Smooth muscle cell of the brain vasculature (primary cell): ENCODE measurements around the gene TMEM88.
"Not testable (repeated sequence)": the region's sequence is repeated elsewhere in the genome, so short reads cannot be mapped to it uniquely, and the experiment has no call there.

Experiments used
- DNase-seq: peaks from one replicate; pipeline ENCODE4 v3.0.0-alpha.2; 2012; ENCODE audit warnings: low read depth, low spot score

The TMEM88 gene

DNA sequence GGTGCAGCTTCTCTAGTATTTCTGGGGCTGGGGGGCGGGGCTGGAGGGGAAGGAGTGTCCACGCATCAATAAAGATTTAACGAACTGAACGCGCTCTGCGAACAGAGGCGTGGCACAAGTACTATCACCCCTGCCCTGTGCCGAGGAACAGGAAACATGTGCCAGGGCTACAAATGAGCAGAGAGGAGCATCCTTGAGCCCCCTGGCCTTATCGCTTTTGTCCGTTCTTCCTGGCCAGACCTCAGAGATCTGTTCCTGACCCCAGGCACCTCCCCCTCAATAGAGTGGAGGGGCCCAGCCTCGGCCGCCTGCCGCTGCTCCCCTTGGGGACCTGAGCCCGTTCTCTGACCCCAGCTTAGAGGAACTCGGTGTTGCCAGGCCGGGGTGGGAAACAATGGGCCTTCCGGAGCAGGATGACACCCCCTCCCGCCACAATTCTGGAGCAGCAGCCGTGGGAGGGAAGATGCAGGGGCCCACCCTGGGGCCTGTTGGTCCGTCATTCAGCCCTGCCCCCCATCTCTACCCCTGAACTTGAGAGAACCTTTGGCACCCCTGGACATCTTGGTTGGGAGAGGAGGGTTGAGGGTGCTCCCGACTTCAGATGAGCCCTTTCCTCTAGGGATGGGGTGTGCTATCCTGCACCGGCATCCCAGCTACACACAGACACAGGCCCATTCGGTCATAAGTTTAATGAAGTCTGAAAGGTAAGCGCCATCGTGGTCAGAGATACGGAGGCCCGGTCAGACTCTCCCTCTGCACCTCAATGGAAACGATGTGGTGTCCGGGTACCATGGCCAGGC, 1.3 kb downstream of the TMEM88 start:
- no peak for DNase-seq

DNA sequence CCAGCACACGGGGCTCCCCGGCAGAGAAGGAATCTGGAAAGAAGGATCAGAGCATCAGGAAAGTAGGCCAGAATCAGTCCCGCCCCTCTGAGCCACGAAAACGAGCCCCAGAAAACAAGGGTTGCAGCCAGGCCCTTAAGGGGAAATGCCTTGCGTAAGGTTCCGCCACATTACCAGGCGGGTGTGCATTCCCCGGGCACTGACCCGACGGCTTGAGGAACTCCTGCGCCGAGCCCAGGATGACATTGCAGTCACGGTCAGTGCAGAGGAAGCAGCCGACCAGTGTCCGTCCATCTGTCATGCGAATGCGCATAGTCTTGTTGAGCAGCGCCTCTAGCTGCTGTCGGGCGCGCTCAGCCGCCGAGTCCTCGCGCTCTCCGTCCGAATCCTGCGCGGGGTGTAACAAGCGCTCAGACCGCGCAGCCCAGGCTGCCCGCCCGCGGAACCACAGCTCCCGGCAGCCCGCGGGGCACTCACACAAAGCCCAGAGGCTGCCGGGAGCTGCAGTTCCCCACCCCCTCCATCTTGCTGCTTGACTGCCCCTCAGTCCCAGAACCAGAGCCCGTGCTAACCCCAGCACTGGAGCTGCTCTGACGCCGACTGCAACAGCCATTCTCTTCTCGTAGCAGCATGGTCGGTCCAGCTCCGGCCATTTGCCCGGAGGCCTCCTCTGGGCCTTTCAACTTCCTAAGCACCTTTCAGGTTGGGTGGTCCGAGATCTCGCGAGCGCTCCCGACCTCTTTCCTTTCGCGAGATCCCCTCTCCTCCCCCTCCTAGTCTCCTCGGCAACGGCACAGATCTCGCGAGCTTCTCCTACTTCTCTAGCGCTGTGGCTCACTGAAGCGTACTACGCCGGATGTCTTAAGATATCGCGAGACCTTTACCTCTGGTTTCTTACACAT, 2.2 kb downstream of the TMEM88 start, which contains the start of gene NAA38:
Gene NAA38 (minus strand): TSS at position 749 of the 902 bp plus-strand sequence. CDS start 96 bp downstream, at position 653.
- peak; percentile 97 for DNase-seq

DNA sequence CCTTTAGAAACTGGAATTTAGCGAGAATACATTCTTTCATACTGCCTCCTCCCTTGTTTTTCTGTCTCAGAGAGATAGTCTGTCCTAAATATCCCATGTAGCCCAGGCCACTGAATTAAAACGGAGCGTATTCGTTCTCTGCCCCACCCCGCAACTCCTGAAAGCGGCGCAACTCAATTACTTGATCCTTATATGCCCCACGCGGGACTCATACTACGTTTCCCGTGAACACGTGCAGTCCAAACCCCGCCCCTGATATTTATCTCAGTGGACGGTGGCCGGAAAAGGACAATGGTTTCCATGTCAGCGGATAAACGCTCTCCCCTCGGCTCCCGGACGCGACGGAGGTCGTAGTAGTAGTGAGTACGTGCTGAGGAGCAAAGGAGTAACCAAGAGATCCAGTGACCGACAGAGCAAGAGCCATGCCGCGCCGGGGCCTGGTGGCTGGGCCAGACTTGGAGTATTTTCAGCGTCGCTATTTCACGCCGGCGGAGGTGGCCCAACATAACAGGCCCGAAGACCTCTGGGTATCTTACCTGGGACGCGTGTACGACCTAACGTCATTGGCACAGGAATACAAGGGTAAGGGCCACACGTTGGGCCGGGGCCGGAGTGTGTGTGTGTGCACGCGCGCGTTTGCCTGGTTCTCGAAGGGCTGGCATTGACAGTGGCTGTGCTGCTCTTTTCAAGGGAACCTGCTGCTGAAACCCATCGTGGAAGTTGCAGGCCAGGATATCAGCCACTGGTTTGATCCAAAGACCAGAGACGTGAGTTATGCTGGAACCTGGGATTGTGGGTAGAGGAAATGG, 3.1 kb downstream of the TMEM88 start, which contains the start of gene CYB5D1:
Gene CYB5D1 (plus strand): TSS at position 291 of the 809 bp plus-strand sequence. CDS start 132 bp downstream, at position 423.
- no peak for DNase-seq

DNA sequence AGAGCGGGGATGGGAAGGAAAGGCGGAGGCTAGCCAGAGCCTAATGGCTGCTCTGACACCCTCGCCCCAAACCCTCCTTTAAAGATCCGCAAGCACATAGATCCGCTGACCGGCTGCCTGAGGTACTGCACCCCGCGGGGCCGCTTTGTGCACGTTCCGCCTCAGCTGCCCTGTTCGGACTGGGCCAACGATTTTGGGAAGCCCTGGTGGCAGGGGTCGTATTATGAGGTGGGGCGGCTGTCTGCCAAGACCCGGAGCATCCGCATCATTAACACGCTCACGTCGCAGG, 3.6 kb downstream of the TMEM88 start:
- DNase-seq: no peak

DNA sequence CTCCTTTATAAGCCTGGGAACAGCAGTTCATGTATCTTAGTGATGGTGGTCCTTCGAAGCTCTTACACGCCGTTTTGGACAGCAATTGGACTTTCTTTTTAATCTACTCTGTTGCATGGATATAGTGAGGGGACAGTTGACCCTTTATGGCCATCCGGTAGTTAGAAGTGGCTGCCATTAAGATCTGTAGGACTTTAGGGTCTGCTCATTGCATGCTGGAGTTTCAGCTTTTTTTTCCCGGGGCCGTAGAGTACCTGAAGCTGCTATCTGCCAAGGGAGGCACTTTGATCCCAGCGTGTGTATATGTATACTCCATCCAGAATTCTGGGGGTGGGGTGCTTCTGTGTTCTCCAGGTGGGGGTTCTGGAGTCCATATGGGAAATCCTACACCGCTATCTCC, 4.2 kb downstream of the TMEM88 start:
- DNase-seq: no peak

DNA sequence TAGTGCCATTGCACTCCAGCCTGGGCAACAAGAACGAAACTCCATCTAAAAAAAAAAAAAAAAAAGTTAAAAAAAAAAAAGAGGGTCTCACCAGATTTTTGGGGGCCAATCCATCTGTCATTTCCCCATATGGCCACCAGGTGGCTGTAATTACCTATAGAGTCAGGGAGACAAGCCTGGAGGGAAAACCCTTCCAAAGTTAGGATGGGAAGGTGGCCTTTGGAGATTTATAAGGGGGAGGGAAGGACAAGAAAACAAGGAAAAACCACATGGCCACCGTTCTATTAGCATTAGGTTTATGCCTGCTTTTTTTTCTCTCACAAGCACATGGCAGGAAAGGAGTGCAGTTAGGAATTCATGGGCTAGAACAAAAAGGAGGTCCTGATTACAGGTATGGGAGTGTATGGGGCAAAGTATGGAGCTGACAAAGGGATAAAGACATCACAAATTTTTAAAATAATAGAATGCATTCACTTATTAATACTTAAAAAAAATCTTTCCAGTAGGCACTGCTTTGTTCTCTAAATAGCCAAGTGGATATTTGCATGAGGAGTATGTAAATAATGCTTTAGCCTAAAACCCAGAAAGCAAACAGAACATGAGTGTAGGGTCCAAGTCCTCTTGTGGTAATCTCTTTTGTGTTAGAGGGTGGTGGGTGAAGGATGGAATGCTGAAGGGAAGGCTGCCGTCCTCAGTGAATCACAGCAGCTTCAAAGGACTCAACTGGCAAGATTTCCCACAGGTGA, 8.0 kb downstream of the TMEM88 start:
- DNase-seq: no peak

DNA sequence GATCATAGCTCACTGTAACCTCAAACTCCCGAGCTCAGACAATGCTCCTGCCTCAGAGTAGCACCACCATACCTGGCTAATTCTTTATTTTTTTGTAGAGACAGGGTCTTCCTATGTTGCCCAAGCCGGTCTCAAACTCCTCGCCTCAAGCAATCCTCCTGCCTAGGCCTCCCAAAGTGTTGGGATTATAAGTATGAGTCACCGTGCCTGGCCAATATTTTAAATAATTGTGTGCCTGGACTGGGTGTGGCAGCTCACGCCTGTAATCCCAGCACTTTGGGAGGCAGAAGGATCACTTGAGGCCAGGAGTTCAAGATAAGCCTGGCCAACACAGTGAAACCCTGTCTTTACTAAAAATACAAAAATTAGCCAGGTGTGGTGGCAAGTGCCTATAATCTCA, 9.5 kb downstream of the TMEM88 start:
- not testable (repeated sequence) for DNase-seq

DNA sequence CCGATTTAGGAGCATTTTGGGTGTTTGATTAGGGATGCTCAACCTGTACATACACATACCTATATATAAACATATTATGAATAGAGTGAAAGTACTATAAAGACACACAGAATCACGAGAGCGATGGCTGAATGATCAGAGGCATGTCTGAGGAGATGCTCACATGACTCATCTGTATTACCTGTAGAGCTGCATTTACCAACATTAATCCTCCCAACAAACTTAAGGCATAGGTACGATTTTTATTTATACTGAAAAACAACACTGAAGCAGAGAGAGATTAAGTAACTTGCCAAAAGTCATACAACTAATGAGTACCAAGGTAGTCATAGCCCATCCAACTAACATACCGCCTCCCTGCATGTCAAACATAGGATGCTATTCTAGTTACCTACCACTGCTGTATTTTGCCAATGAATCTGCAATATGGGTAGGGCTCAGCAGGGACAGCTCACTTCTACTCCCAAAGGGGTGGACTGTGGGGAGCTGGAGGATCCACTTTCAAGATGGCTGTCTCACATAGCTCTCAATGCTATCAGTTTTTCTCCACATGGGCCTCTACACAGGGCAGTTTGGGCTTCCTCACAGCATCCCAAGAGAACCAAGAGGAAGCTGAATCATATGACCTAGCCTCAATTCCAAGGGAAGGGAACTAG, 10.3 kb downstream of the TMEM88 start:
- DNase-seq: no peak

DNA sequence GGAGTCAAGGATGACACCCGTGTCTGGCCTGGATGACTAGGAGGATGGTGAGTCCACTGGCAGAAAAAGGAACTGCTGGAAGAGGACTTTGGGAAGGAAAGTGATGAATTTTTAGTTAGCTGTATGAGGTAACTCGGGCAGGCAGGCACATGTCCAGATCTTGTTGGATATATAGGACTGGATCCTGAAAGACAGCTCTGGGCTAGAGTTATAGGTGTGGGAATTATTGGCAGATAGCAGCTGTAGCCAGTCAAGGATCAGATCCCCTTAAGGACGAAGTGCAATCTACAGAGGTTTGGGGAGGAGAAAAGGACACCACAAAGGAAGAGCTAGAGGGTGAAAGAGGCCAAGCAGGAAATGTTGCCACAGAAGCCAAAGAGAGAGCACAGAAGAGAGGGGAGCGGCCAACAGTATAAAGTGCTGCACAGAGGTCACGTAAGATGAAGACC, 13.0 kb downstream of the TMEM88 start:
- DNase-seq: no peak

DNA sequence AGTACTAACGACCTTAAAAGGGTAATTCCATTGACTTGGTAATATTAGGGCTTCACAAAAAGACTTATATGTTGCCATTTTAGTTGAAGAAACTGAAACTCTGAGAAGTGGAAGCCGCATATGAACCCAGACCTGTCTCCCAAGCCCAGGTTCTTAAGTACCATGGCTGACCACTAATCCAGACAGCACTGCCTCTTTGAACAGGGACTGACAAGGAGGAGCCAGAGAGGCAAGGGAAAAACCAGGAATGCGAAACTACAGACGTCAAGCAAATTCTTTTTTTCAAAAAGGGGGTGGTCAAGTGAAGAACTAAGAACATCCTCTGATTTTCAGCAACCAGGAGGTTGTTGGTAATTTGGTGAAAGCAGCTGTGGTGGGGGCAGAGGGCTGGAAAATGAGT, 18.2 kb downstream of the TMEM88 start:
- no peak for DNase-seq

DNA sequence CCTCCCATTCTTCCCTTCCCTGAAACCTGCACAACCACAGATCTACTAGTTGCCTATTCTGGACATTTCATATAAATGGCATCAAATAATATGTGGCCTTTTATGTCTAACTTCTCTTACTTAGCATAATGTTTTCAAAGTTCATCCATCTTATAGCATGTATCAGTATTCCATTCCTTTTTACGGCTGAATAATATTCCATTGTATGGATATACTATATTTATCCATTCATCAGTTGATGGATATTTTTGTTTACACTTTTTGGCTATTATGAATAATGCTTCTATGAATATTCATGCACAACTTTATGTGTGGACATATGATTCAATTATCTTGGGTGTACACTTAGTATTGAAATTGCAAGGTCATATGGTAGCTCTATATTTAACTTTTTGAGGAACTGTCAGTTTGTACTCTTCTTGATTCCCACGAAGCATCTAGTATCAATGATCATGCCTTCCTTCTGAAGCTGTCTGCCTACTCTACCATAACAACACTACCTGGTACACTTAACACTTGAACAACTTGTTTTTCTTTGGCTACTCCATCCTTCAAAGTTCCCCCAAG, 21.0 kb downstream of the TMEM88 start:
- DNase-seq: no peak

DNA sequence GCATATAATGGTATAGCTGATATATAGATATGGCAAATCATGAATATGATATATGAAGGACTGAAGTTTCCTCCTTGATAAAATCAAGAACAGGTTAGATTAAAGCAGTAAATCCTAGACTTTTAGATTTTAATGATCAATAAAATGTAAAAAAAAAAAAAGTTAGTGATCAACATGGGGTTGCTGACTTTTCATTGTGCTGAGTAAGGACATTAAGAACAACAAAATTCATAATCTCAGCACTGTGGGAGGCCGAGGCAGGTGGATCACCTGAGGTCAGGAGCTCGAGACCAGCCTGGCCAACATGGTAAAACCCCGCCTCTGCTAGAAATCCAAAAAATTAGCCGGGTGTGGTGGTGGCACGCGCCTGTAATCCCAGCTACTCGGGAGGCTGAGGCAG, 23.4 kb downstream of the TMEM88 start:
- no peak for DNase-seq

DNA sequence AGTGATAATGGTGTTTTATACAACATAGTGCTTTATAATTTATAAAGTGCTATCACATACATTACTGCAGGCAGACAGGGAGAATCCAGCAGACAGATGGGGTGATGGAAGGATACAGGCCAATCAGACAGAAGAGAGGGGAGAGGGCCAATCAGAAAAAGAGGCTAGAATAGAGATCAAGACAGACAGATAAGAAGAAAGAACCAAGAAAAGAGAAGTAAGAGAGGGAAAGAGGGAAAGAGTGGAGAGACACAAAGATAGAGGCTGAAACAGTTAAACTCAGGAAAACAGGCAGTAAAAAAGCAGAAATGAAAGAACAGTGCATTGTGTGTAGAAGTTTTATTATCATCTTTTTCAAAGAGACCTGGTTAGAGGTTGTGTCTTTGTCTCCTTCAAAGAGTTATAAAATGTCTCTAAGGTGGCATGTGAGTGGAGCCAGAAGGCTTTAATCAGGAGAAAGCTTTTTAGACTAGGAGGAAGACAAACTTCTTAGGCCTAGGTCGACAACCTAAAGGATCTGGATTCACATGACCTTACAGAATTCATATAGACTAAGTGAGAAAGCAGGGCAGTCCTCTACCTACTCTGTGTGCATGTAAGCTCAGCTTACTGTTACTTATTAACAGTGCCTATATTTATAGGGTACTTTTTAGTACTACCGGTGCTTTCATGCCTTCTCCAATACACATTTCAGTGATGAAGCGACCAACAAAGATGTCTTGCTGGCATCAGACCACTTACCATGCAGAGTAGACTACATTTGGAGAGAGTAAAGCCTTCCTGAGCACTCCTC, 25.4 kb downstream of the TMEM88 start:
- DNase-seq: no peak

DNA sequence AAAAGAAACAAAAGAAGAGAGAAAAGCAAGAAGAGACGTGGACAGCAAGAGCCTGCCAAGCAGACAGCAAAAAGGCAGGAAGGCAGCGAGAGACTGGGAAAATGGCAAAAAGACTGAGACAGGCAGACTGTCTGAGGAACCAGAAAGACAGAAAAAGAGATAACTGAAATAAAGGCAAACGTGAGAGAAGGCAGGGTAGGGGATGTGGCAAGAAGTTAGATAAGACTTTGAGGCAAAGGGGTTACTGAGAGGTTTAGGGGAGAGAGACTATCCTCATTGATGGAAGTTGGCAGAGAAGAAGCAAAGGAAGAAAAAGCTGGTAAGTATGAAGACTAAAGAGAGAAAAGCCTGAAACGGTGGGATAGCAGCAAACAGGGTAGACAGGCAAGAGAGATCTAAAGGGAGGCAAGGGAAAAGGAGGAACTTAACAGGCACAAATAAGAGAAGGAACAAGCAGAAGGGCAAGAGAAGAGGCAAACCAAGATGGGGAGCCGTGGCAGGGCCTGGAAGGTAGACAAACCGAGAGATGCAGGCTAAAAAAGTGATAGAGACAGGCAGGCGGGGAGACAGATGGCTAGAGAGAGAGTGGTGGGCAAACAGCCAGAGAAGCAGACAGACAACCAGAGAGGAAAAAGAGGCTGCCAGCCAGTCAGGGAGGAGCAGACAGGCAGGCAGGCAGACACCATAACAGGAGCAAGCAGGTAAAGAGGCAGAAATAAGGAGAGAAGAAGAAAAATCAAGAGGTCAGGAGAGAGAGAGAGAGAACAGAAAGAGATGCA, 26.6 kb downstream of the TMEM88 start:
- no peak for DNase-seq

DNA sequence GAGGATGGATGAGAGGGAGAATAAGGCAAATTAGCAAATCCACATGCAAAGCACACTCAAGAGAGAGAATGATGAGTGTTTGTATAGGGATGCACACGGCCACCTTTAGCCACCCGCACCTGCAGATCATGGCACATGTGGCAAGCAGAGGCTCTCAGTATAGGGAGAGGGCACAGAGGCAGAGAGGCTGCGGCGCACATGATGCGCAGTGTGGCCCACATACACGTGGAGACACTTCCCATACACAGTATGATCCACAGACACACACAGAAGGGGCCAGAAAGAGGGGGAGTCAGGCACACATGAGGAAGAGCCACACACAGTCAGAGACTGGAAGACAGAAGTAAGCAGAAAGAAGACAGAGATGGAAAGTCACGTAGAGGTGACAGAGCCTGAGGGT, 27.2 kb downstream of the TMEM88 start:
- no peak for DNase-seq

DNA sequence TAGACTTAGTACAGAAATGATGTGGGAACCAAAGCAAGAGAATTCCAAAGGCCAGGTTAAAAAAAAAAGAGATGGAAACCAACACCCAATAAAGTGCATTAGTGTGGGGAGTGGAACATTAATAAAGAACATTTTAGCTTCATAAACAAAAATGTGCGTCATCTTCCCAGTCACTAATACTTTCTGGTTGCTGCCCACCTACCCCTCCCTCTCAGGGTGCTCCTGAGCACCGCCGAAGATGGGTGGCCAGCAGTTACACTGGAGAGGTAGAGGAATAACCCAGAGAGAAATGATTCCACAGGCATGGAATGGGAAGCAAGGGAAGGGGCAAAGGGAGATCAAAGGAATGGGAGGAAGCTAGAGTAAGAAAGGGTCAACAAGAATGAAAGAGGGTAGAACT, 27.8 kb downstream of the TMEM88 start:
- no peak for DNase-seq

DNA sequence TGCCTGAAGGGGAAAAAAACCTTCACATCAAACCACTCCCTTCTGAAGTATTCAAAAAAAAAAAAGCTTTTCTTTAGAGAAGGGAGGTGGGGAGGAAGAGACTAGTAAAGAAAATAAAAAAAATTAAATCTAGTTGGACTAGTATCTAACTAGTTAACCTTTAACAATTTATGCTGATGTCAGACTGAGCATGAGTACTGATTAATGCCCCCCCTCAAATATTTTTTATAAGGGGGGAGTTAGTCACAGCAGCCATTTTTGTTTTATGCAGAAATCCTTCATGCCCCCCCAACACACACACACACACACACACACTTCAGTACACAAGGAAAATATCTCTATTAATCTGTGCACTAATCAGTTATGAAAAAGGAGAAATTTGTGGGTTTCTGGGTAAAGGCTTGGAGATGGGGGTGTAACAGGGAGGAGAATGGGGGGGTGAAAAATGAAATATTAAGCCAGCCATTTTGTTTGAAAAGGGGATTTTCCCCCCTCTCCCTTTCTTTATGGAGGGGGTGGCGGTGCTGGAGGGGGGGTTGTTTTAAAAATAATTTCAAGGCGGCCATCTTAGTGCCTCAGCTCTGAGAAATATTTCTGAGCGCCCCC, 29.0 kb downstream of the TMEM88 start:
- no peak for DNase-seq
